HG02970 (cell line): ENCODE measurements around the gene PDE6B.
"Not testable (repeated sequence)": the region's sequence is repeated elsewhere in the genome, so short reads cannot be mapped to it uniquely, and the experiment has no call there.

Source experiments
- ATAC-seq: cut with Tn5 transposase; IDR thresholded peaks from one replicate; pipeline ENCODE4 v1.9.1; 2021; ENCODE audit warnings: mild to moderate bottlenecking, moderate library complexity, moderate number of reproducible peaks; ENCODE audit not compliant: unreplicated experiment, low FRiP score

PDE6B gene

DNA sequence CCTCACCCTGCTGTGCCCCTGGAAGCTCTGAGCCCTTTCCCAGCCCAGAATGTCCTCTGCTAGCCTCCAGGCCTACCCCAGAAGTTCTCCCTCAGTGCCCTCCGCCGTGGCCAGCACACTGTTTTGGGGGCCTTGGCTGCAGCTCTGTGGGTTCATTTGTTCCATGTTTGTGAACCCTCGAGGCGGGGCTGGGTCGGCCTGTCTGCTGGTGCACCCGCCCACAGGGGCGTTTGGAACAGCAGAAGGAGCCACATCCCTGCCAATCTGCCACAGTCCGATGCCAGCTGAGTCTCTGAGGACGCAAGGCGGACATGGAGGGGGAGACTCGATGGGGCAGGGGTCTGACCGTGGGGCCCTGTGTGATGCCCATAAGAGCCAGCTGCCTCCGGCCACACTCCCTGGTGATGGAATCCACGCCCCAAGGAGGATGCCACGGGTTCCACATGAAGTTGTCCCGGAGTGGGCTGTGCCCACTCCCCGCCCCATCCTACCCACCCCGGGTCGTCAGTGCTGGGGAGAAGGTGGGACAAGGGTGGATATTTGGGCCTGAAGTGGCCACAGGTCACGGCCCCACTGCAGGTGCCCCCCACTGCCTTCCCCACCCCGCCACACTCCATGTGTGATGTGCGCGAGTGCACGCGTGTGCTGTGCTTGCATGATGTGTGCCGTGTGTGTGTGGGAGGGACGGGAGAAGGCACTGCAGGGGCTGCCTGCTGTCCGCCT is 41.6 kb downstream of the PDE6B start:
- no peak for ATAC-seq

GRCh38 chr4:667545-667925 is 42.2 kb downstream of the PDE6B start:
- ATAC-seq = no peak

GRCh38 chr4:668219-668618 is 42.8 kb downstream of the PDE6B start:
- not testable (repeated sequence) for ATAC-seq

- not testable (repeated sequence) for ATAC-seq
Measured at GRCh38 chr4:669806-670559, 44.6 kb downstream of the PDE6B start.

DNA sequence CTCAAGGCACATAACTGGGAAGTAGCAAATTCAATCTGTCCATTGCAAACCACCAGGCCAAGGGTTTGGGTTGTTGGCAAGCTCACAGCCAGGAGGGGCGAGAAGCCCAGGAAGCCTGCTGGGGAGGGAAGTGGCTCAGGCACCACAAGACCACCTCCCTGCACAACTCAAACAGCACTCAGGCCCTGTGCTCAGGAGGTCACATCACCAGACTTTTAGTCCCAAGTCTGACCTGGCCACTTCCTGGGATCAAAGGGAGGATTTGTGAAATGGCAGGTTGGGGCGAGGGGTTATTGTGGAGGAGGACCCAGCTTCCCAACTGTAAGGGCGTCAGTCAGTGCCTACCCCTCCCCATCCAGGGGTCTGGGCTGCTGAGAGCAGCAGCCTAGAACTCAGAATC is 46.4 kb downstream of the PDE6B start:
- ATAC-seq = no peak

- ATAC-seq = no peak
Measured at GRCh38 chr4:673349-674091, 48.1 kb downstream of the PDE6B start.

GRCh38 chr4:674172-675035 is 49.0 kb downstream of the PDE6B start, which contains the start of the genes ATP5ME and MYL5:
Gene ATP5ME (minus strand): TSS chr4:674276. CDS start chr4:674247, 29 bp downstream.
Gene MYL5 (plus strand): TSS chr4:674542. CDS start chr4:678027, 3,485 bp downstream.
- ATAC-seq = peak; percentile 81

DNA sequence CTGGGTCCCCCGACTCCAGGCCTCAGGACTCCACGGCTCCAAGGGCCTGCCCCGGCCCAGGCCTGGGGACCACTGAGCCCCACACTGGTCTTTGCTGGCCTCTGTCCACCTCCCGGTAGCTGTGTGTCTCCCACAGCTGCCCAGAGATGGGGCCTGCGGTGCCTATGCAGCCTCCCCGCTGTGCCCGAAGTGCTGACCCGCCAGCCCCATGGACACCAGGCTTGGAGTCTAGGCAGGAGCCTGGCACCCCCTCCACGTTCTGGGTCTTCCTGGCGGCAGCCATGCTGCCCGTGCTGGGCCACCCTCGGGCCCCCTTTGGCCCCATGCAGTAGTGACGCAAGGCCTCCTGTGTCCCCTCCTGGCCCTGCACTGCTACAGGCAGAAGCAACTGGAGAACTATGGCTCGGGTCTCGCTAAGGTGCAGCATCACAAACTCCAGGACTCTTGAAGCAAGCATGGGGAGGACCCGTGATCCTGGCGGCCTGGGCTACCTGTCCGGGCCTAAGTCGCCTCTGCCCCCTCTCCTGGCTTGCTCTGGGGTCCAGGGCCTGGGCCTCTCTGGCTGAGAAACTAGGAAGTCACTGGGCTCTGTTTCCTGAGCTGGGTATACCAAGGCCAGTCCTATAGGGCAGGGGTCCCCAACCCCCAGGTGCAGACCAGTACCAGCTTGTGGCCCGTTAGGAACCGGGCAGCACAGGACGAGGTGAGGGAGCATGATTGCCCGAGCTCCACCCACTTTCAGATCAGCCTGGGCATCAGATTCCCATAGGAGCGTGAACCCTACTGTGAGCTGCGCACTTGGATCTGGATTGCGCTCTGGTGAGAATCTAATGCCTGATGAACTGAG is 49.9 kb downstream of the PDE6B start:
- ATAC-seq = peak; percentile 3

DNA sequence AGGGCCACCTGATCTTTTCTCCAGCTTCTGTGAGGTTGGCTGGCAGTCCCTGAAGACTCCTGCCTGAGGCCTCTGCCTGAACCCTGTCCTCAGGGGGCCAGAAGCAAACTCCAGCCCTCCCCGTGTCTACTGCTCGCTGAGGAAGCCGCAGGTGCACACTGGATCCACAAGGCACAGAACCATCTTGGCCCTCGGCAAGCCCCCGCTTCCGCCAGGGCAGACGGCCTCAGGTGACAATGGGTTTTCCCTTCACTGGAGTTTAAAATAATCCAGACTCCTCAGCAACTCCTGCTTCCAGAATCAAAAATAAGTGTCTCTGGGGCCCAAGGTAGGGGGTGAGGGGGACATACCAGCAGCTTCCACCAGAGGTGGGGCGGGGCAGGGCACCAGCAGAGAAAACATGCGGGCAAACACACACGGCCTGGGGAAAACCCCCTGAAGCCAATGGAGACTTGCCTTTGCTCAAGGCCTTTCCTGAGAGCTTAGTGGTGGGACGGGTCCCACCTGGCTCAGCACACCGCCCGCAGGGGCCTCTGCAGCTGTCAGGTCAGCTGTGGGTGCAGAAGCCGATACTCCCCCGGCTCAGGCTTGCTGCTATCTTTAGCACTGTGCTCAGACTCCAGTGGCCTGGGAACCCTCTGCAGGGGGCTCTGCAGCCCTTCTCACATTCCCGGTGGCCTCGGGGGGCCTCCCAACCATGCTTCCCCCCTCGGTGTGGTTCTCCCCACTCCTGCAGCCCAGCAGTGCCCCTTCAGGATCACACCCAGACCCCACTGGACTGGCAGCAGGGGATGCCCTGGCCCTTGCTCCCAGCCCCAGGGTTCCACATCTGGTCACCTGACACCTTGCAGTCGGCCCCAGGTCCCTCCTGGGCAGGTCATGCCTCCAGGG is 50.9 kb downstream of the PDE6B start:
- no peak for ATAC-seq

GRCh38 chr4:676871-677235 is 51.5 kb downstream of the PDE6B start:
- ATAC-seq = no peak

DNA sequence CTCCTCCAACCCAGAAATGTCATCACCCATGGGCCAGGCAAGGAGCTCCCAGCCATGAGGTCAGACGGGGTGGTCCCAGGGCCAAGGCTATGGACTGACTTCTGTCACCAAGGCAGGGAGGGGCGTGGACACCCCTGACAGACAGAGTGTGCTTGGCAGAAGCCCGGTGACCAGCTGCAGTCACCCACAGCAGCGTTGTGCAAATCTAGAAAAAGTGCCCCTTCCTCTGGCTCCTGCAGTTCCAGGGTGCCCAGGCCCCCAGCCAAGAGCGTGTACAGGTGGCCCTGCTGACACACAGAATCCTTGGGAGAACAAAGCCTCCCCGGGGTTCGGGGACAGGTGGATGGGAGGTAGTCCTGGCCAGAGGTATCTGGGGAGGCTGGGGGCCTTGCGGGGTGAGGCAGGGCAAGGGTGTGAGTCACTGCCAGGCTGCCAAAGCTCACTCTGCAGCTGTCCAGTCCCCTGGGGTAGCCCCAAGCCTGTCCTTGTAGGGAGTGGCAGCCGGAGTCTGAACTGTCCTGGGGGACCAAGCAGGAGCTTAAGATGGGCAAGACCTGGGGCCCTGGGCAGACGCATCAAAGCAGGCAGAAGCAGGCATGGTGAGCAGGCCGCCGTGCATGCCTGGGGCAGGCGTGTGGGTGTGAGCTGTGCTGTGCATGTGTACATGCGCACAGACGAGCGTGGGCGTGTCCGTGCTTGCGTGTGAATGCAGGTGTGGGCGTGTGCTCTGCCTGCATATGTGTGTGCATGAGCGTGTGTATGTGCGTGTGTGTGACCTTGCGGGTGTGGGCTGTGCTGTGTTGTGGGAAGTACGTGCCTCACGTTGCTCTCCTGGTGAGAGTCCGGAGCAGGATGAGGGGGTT is 52.3 kb downstream of the PDE6B start:
- no peak for ATAC-seq

GRCh38 chr4:678331-679103 is 53.1 kb downstream of the PDE6B start:
- no peak for ATAC-seq

- ATAC-seq = no peak
Measured at GRCh38 chr4:679104-679481, 53.7 kb downstream of the PDE6B start.

GRCh38 chr4:679629-680028 is 54.3 kb downstream of the PDE6B start:
- ATAC-seq = no peak

DNA sequence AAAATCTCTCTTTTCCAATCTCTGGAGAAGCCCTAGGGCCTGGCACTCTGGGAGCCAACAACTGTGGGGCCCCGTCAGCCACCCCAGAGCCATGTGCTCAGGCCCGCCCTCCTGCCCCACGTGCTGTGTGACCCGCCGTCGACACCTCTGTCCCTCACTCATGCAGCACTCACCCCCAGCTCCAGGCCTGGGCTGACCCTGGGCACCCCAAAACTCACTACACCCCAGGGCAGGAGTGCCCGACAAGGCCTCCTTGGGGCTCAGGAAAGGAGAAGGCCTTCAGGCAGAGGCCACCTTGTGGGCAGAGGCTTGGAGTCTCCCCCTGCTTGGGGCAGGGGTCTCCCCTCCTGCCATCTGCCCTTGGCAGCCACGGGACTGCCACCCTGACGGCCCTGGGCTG is 54.7 kb downstream of the PDE6B start:
- ATAC-seq = no peak

DNA sequence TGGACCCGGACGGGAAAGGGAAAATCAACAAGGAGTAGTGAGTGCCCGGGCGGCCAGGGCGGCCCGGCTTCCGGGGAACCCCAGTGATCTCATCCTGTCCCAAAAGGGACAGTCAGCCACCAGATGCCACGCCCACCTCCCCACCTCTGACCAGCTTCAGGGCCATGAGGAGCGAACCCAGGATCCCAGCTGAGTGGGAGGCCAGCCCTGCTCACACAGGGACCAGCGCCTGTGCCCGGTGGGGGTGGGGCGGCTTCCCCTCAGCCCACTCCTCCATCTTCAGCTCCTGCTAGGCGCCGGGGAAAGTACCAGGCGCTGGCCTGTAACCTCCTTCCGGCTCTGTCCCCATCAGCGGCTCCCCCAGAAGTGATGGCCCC is 55.2 kb downstream of the PDE6B start:
- ATAC-seq = no peak
